GM19395 (cell line): ENCODE measurements around the gene ACHE.
"Not testable (repeated sequence)": the region's sequence is repeated elsewhere in the genome, so short reads cannot be mapped to it uniquely, and the experiment has no call there.

Experiments used
- ATAC-seq: cut with Tn5 transposase; IDR thresholded peaks from one replicate; pipeline ENCODE4 v1.9.1; 2021; ENCODE audit warnings: mild to moderate bottlenecking, moderate library complexity; ENCODE audit not compliant: unreplicated experiment

ACHE gene

DNA sequence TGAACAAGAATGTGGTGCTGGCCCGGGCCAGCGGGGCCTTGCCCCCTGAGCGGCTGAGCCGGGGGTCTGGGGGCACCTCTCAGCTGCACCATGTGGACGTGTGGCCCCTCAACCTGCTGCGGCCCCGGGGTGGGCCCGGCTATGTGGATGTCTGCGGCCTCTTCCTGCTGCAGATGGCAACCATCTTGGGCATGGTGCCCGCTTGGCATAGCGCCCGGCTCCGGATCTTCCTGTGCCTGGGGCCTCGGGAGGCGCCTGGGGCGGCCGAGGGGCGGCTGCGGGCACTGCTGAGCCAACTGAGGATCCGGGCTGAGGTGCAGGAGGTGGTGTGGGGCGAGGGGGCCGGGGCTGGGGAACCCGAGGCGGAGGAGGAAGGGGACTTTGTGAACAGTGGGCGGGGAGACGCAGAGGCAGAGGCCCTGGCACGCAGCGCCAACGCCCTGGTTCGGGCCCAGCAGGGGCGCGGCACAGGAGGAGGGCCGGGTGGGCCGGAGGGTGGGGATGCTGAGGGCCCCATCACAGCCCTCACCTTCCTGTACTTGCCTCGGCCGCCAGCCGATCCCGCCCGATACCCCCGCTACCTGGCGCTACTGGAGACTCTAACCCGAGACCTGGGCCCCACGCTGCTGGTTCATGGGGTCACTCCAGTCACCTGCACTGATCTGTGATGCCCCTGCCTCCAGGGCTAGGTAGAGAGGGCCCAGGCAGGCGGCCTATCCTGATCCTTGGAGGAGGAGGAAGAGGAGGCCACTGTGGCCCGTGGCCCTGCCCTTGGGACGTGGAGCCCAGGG is 29.6 kb downstream of the ACHE start:
- no peak for ATAC-seq

DNA sequence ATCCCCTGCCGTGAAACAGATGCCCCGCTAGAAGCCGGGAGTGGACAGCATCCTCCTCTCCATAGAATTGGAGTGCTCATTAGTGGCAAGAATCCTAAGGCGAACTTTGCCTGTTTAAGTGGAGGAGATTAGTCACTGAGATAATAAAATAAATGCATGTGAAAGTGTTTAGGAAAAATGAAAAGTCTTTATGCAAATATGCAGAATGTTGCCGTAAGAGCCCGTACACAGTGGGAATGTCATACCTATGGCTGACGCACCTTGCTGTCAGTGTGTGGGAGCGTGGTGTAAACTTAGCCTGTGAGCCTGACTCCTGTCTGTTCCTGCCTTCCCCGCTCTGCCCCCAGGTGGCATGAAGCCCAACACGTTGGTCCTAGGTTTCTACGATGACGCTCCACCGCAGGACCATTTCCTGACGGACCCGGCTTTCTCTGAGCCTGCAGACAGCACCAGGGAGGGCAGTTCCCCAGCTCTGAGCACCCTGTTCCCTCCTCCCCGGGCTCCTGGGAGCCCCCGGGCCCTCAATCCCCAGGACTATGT is 30.2 kb downstream of the ACHE start:
- ATAC-seq = no peak

DNA sequence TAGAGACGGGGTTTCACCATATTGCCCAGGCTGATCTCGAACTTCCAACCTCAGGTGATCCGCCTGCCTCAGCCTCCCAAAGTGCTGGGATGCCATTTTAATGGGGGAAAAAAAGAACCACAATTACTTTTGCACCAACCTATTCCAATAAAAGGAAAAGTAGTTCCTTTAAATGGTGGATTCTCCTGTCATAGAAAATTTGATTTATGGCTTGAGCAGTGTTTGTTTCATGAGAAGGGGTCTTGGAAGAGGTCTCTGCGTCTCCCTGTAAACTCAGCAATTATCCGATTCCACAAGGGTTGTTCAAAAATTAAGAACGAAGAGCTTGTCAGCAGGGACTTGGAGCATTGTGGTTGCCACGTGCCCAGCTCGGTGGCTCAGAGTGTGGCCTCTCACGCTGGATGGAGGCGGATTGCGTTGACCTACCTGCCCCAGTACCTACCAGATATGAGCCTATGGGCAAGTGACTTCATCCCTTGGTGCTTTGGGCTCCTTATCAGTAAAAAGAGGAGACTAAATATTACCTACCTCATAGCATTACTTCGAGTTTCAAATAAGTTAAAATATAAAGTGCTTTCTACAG is 31.3 kb downstream of the ACHE start:
- no peak for ATAC-seq

DNA sequence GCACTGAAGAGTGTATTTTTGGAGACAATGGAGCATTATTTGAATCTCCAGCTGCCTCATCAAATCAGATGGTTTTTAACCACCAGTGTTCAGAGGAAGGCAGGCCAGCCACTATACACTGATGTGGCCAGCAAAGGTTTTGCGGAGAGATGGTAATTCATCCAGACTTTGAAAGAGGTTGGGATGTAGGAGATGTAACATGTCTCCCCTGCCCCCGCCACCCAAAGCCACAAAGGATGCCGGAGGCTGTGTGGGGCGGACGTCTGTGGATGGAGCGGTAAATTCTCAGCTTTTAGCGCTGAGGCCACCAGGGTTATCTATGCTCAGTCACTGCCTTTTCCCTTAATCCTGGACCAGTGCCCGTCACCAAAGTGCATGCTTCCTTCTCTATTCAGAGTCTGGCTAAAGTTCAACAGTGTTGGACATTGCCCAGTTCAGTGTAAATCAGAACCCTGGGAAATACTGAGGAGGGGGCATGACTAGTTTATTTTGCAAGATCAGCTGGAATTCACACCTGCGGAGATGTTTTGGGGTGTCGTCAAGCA is 32.2 kb downstream of the ACHE start:
- ATAC-seq = no peak

DNA sequence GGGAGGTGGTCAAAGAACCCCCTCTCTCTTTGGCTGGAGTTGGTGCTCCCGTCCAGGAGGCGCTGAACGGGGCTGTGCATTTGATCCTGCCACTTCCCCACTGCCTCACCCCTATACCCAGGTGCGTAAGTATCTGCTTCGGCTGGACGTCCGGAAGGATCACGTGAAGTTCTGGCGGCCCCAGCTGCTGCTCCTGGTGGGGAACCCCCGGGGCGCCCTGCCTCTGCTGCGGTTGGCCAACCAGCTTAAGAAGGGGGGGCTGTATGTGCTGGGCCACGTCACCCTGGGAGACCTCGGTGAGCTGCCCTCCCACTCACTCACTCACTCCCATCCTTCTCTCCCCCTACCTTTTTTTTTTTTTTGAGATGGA is 34.1 kb downstream of the ACHE start:
- no peak for ATAC-seq

DNA sequence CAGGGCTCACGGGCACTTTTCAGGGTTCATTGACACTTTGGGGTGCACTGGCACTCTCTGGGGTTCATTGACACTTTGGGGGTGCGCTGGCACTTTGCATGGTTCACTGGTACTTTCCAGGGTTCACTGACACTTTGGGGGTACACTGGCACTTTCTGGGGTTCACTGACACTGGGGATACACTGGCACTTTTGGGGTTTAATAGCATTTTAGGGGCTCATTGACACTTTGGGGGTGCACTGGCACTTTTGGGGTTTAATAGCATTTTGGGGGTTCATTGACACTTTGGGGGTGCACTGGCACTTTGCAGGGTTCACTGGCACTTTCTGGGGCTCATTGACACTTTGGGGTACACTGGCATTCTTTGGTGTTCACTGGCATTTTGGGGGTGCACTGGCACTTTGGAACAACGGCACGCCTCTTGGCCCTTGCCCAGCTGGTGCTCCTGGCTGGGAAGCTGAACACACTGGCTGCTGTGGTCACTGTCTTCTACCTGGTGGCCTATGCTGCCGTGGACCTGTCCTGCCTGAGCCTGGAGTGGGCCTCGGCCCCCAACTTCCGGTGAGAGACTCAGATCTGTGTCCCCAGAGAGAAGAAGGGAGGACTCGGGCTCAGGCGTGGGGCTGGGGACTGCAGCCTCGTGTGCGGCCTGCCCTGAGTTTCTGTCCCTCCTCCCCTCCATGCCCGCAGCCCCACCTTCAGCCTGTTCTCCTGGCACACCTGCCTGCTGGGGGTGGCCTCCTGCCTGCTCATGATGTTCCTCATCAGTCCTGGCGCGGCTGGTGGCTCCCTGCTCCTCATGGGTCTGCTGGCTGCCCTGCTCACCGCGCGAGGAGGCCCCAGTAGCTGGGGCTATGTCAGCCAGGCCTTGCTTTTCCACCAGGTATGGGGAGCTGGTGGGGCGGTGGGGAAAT is 34.7 kb downstream of the ACHE start:
- no peak for ATAC-seq

DNA sequence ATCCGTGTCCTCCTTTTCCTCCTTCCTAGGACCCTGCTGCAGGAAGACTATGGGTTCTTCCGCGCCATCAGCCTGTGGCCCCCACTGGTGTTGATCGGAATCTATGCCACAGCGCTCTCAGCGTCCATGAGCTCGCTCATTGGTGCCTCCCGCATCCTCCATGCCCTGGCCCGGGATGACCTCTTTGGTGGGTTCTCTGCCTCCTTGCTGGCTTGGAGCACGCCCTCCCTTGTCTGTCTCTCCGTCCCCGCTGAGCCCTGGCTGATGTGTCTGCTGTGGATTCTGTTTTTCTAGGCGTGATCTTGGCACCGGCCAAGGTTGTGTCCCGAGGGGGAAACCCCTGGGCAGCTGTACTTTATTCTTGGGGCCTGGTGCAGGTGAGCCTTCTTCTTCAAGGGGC is 35.8 kb downstream of the ACHE start:
- ATAC-seq = no peak

DNA sequence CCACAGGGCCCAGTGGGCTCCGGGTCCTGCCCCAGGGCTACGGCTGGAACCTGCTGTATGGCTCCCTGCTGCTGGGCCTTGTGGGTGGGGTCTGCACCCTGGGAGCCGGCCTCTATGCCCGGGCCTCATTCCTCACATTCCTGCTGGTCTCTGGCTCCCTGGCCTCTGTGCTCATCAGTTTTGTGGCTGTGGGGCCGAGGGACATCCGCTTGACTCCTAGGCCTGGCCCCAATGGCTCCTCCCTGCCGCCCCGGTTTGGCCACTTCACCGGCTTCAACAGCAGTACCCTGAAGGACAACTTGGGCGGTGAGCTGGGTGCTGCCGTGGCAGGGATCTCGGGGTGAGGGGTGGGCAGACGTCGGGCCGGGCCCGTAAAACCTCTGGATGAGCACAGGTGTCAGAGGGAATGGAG is 38.8 kb downstream of the ACHE start:
- ATAC-seq = no peak

DNA sequence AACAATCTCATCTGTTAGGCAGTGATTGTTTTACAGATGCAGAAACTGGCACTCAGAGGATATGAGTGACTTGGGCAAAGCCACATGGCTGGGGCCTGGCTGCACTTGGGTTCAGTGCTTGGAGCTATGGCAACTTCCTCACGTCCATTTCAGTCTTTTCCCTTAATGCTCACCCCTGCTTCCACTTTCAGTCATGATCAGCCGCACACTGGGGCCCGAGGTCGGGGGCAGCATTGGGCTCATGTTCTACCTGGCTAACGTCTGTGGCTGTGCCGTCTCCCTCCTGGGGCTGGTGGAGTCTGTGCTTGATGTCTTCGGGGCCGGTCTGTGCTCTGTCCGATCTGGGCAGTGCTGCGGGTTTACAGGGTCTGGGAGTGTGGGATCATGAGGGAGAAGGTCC is 40.2 kb downstream of the ACHE start:
- ATAC-seq = no peak

DNA sequence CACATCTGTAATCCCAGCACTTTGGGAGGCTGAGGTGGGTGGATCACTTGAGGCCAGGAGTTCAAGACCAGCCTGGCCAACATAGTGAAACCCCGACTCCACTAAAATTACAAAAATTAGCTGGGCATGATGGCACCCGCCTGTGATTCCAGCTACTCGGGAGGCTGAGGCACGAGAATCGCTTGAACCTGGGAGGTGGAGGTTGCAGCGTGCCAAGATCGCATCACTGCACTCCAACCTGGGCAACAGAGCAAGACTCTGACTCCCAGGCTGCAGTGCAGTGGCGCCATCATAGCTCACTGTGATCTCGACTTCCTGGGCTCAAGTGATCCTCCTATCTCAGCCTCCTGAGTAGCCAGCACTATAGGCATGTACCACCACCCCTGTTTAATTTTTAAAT is 40.8 kb downstream of the ACHE start:
- not testable (repeated sequence) for ATAC-seq

DNA sequence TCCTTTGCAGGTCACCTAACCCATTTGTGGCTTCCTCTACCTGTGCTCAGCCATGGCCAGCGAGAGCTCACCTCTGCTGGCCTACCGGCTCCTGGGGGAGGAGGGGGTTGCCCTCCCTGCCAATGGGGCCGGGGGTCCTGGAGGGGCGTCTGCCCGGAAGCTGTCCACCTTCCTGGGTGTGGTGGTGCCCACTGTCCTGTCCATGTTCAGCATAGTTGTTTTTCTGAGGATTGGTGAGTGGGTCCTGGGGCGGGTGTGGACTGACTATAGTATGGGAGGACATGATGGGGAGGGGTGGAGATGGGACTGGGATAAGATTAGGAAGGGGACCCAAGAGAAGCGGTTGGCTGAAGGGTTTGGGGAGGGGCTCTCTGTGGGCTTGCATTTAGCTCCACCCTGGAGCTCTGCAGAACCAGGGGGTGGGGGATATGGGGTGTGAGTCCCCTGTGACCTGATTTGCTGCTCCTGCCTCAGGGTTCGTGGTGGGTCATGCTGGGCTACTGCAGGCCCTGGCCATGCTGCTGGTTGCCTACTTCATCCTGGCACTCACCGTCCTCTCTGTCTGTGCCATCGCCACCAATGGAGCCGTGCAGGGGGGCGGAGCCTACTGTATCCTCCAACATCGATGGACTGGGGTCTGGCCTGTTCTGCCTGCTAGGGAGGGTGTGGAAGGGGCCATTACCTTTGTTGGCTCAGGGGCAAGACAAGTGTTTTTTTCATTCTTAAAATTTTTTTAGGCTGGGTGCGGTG is 41.4 kb downstream of the ACHE start:
- no peak for ATAC-seq

DNA sequence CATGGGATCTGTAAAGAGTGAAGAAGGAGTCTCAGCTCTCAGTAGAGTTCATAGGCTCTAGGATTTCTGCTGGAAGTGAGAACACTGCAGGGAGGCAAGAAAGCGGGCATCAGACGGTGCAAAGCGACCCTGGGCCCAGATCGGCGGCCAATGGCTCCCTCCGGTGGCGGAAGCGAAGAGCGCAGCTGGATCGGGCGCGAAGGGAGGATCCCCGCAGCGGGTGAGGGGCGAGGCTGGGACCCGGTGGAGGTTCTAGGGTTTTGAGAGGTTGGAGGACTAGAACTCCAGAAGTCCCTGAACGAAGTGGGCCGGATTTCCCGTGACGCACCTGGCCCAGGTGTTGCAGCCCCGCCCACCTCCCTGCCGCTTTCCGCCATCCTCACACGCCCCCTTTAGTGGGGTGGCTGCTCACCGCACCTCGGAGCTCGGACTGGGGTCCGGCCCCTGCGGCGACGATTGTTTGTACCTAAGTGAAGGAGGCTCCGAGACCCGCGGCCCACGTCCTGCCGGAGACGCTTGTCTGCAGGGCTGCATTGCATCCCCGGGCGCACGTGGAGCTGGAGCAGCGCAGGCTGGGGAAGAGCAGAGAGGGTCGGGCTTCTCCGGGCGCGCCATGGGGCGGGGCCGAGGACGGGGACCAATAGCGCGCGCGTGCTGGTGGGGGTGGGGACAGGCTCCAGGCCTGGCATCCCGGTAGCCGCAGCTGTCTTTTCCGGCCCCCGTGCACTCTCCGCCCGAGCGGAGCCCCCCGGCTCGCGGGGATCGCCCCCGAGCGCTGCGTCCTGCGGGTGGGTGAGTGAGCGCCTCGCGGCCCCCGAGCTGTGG is 43.4 kb downstream of the ACHE start, which contains the start of gene SLC12A9:
Gene SLC12A9 (plus strand): TSS at position 666 of the 825 bp plus-strand sequence. CDS start 1,485 bp downstream, outside the sequence.
- peak; percentile 92 for ATAC-seq

DNA sequence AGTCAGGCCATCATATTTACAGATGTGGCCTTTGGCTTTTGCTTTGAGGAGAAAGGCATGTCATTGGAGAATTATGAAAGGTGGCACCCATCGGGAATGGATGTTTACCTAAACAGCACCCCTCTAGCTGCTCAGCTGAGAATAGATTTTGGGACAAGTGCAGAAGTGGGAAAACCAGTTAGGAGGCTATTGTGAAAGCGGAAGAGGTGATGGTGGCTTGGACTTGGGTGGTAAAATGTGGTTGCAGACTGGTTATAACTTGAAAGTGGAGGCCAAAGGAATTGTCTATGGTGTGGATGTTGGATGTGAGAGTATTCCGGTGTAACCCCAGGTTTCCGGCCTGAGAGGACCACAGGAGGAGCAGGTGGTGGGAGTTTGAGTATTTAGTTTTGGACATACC is 48.3 kb downstream of the ACHE start:
- ATAC-seq = no peak

DNA sequence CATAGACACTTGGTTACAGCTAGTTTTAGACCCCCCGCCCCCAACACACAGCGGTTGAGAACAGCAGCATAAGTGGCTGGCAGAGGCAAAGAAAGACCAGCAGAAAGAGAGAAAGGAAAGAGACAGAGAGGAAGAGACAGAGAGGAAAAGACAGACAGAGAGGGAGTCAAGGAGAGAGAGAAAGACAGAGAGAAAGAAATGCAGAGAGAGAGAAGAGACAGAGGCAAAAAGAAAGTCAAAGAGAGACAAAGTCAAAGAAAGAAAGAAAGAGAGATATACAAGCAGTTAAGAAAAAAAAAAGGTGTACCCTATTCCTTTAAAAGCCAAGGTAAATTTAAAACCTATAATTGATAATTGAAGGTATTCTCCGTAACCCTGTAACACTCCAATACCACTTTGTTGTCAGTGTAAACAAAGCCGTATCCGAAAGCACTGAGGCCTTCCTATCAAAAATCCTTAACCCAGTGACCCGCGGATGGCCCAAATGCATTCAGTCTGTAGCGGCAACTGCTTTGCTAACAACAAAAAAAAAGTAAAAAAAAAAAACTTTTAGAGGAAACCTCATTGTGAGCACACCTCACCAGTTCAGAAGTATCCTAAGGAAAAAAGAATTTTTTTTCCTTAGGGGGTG is 55.1 kb downstream of the ACHE start:
- ATAC-seq = no peak
